GM23248 (cell line): Measurements from ENCODE around the gene PLCL2.

Experiments used
- EZH2 ChIP-seq: fragments of 200-600 bp; sonication (generic); IDR thresholded peaks from 2 replicates; pipeline ENCODE4 v1.6.1; 2018; ENCODE audit warnings: antibody characterized with exemption, mild to moderate bottlenecking; ENCODE audit not compliant: insufficient read depth, poor library complexity, severe bottlenecking
- EZH2phosphoT487 ChIP-seq: fragments of 200-600 bp; sonication (generic); IDR thresholded peaks from 2 replicates; pipeline ENCODE4 v1.6.1; 2018; ENCODE audit warnings: antibody characterized with exemption, moderate library complexity, mild to moderate bottlenecking, low read depth; ENCODE audit not compliant: insufficient read depth

DNA sequence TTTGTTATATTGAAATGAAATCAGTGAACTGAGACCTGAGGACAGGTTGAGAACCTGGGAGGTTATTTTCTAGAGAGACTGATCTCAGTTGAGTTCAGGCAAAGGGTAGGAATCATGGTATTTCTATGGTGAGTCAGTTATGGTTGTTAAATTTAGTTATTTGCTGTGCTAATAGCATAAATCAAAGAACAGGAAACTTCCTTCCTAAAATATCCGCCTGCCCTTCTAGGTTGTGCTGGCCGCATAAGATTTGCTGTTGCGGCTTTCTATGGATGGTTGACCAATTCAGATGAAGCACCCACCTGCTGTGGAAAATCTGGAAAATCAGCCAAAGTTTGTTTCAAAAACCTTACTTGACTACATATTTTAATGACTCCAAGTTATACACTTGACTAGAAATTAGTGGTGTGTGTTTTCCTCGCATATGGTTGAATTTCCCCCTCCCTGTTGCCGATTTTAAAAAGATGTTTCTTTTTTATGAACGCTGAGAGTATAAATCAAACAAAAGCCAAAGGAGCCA is 52.6 kb downstream of the PLCL2 start:
- TF ChIP-seq EZH2 = no peak
- TF ChIP-seq EZH2phosphoT487 = no peak
